Measurements from ENCODE around the gene PEX14. TPM values are rescaled to one million over a fixed set of nuclear protein-coding genes. Genes with fewer than 3 reads are reported as not detected.
A peak's percentile ranks its signal among the peaks of the same experiment; 100 is the strongest.

PEX14 gene
- total and polyA plus RNA-seq, 8 donors: 8.2 to 26.3 (median 12.6) TPM

GRCh38 chr1:10658396-10659066 lies 183.8 kb downstream of the PEX14 start:
- Histone ChIP-seq H3K9me3 (no peaks in the 10 kb centered on the region), H3K27ac (peak overlapping the region; percentile 8 to 78 (median 55)), H3K4me3 (no peak overlapping the region), H3K4me1 (peaks cover 9 to 77% (median 49%) of the 10 kb centered on the region in 4 donors), H3K36me3 (peaks cover 37 to 77% (median 72%) of the 10 kb centered on the region in 4 donors), H3K27me3 (no peaks in the 10 kb centered on the region)
- WGBS, 5 donors: 48 to 73% (median 58%) methylated on average over 6 to 19 of the region's 19 CpGs
- TF ChIP-seq CTCF (IDR thresholded peaks at IDR 0.05): no peak
- TF ChIP-seq EP300 (IDR thresholded peaks at IDR 0.05): no peak
- no peak for TF ChIP-seq POLR2AphosphoS5 (IDR thresholded peaks at IDR 0.05)
- TF ChIP-seq POLR2A (IDR thresholded peaks at IDR 0.05): no peak
- DNase-seq: no peak
- intact Hi-C loops (cut with DNase I; ENCODE audit: low total_unique reads): no loop called here

GRCh38 chr1:10659218-10659617 lies 184.5 kb downstream of the PEX14 start:
- peak overlapping the region in 4 of 5 donors; percentile 31 to 78 (median 59) for H3K27ac ChIP-seq
- no peak for TF ChIP-seq CTCF (IDR thresholded peaks at IDR 0.05)
- no peak for TF ChIP-seq EP300 (IDR thresholded peaks at IDR 0.05)
- no peak for TF ChIP-seq POLR2AphosphoS5 (IDR thresholded peaks at IDR 0.05)
- no peak for TF ChIP-seq POLR2A (IDR thresholded peaks at IDR 0.05)
- WGBS, 5 donors: 90 to 95% (median 94%) methylated on average over 18 of the region's 18 CpGs
- no peaks in the 10 kb centered on the region for H3K9me3 ChIP-seq
- no peaks in the 10 kb centered on the region for H3K27me3 ChIP-seq
- no peak for DNase-seq
- intact Hi-C loops (cut with DNase I; ENCODE audit: low total_unique reads): no loop called here
- H3K36me3 ChIP-seq: peaks cover 34 to 72% (median 69%) of the 10 kb centered on the region in 4 donors
- H3K4me1 ChIP-seq: peaks cover 16 to 79% (median 49%) of the 10 kb centered on the region in 4 donors
- no peak overlapping the region for H3K4me3 ChIP-seq

- Histone ChIP-seq H3K4me1 (peaks cover 22 to 79% (median 51%) of the 10 kb centered on the region in 4 donors), H3K36me3 (peaks cover 34 to 72% (median 69%) of the 10 kb centered on the region in 4 donors), H3K4me3 (no peak overlapping the region), H3K27me3 (no peaks in the 10 kb centered on the region), H3K27ac (peak overlapping the region in 3 of 5 donors; percentile 31 to 78 (median 39)), H3K9me3 (no peaks in the 10 kb centered on the region)
- 82 to 94% (median 86%) methylated on average over 29 to 52 of the region's 52 CpGs for WGBS, 5 donors
- no peak for DNase-seq
- intact Hi-C loops (cut with DNase I; ENCODE audit: low total_unique reads): no loop called here
- no peak for TF ChIP-seq CTCF (IDR thresholded peaks at IDR 0.05)
- no peak for TF ChIP-seq POLR2AphosphoS5 (IDR thresholded peaks at IDR 0.05)
- TF ChIP-seq POLR2A (IDR thresholded peaks at IDR 0.05): no peak
- TF ChIP-seq EP300 (IDR thresholded peaks at IDR 0.05): no peak
Observed at GRCh38 chr1:10659646-10660540, 185.1 kb downstream of the PEX14 start.

- H3K36me3 ChIP-seq: peaks cover 34 to 61% (median 59%) of the 10 kb centered on the region in 4 donors
- no peak for TF ChIP-seq CTCF (IDR thresholded peaks at IDR 0.05)
- no peak for TF ChIP-seq POLR2AphosphoS5 (IDR thresholded peaks at IDR 0.05)
- no peak for TF ChIP-seq POLR2A (IDR thresholded peaks at IDR 0.05)
- TF ChIP-seq EP300 (IDR thresholded peaks at IDR 0.05): no peak
- peaks cover 35 to 80% (median 55%) of the 10 kb centered on the region in 4 donors for H3K4me1 ChIP-seq
- H3K27me3 ChIP-seq: no peaks in the 10 kb centered on the region
- no peak overlapping the region for H3K4me3 ChIP-seq
- 83 to 95% (median 91%) methylated on average over 5 of the region's 5 CpGs for WGBS, 5 donors
- DNase-seq: no peak
- peak overlapping the region in 1 of 5 donors; percentile 78 for H3K27ac ChIP-seq
- no peaks in the 10 kb centered on the region for H3K9me3 ChIP-seq
- intact Hi-C loops (cut with DNase I; ENCODE audit: low total_unique reads): no loop called here
Observed at GRCh38 chr1:10661453-10661852, 186.7 kb downstream of the PEX14 start.
